ENCODE data around the gene PPP6R2.

Gene PPP6R2

GRCh38 chr22:50465066-50465930, 122.2 kb downstream of the PPP6R2 start:
- Histone ChIP-seq H3K14ac (ENCODE audit: low read length) (peak overlapping the region; percentile 56), H2BK15ac (ENCODE audit: low read length) (no peak overlapping the region), H2BK120ac (ENCODE audit: low read depth, low read length) (no peak overlapping the region), H3K4me2 (ENCODE audit: insufficient read depth, low read length, poor library complexity, severe bottlenecking) (no peak overlapping the region), H3K23ac (ENCODE audit: low read depth, low read length, poor library complexity) (peak overlapping the region; percentile 65), H4K91ac (ENCODE audit: low read depth, low read length, poor library complexity) (peak overlapping the region; percentile 79), H3K18ac (ENCODE audit: low read length) (no peak overlapping the region), H3K27me3 (ENCODE audit: control insufficient read depth in 3 of 3, insufficient read depth in 3 of 3, low read depth in 1 of 3, low read length in 3 of 3) (no peaks in the 10 kb centered on the region), H3K9me3 (replicated peaks in 1 of 2; ENCODE audit: control insufficient read depth in 2 of 2, insufficient read depth in 1 of 2, low read depth in 1 of 2, low read length in 2 of 2) (no peaks in the 10 kb centered on the region), H3K36me3 (replicated peaks in 1 of 2; ENCODE audit: control insufficient read depth in 2 of 2, insufficient read depth in 2 of 2, low read length in 2 of 2) (peaks cover 63 to 79% of the 10 kb centered on the region in 2 donors), H3K4ac (ENCODE audit: low read length) (no peak overlapping the region), H2AK5ac (ENCODE audit: low read depth, low read length) (no peak overlapping the region), H2BK5ac (ENCODE audit: low read length) (no peak overlapping the region), H2BK12ac (ENCODE audit: low read length) (no peak overlapping the region), H3K4me3 (ENCODE audit: low read length in 2 of 2) (no peak overlapping the region), H4K8ac (ENCODE audit: low read depth, low read length) (no peak overlapping the region), H2AFZ (ENCODE audit: low read length) (no peak overlapping the region), H3K79me1 (ENCODE audit: low read depth, low read length) (peaks cover 28% of the 10 kb centered on the region), H3K9ac (ENCODE audit: low read depth, low read length, poor library complexity) (no peak overlapping the region), H3K4me1 (ENCODE audit: control insufficient read depth in 2 of 2, insufficient read depth in 1 of 2, low read depth in 1 of 2, low read length in 2 of 2) (peaks cover 0 to 2% of the 10 kb centered on the region in 2 donors), H3K27ac (replicated peaks; ENCODE audit: low read length) (no peak overlapping the region)
- no peak for DNase-seq (ENCODE audit: low spot score)
- no CpG with 5 or more reads among the region's 30 CpGs for whole genome bisulfite sequencing, 2 donors (ENCODE audit: extremely low coverage in 2 of 2, insufficient read length in 2 of 2, insufficient replicate concordance in 1 of 2)

- no peak overlapping the region for H3K4ac ChIP-seq (ENCODE audit: low read length)
- no peak overlapping the region for H3K27ac ChIP-seq (replicated peaks; ENCODE audit: low read length)
- H3K27me3 ChIP-seq (ENCODE audit: control insufficient read depth in 3 of 3, insufficient read depth in 3 of 3, low read depth in 1 of 3, low read length in 3 of 3): no peaks in the 10 kb centered on the region
- no peak overlapping the region for H2BK5ac ChIP-seq (ENCODE audit: low read length)
- peaks cover 43% of the 10 kb centered on the region for H3K79me1 ChIP-seq (ENCODE audit: low read depth, low read length)
- H3K23ac ChIP-seq (ENCODE audit: low read depth, low read length, poor library complexity): peak overlapping the region; percentile 73
- WGBS, 2 donors (ENCODE audit: extremely low coverage in 2 of 2, insufficient read length in 2 of 2, insufficient replicate concordance in 1 of 2): no CpG with 5 or more reads among the region's 24 CpGs
- no peak overlapping the region for H3K9ac ChIP-seq (ENCODE audit: low read depth, low read length, poor library complexity)
- no peak overlapping the region for H4K91ac ChIP-seq (ENCODE audit: low read depth, low read length, poor library complexity)
- H4K8ac ChIP-seq (ENCODE audit: low read depth, low read length): no peak overlapping the region
- peak overlapping the region; percentile 18 for H3K4me2 ChIP-seq (ENCODE audit: insufficient read depth, low read length, poor library complexity, severe bottlenecking)
- no peak overlapping the region for H3K18ac ChIP-seq (ENCODE audit: low read length)
- no peaks in the 10 kb centered on the region for H3K9me3 ChIP-seq (replicated peaks in 1 of 2; ENCODE audit: control insufficient read depth in 2 of 2, insufficient read depth in 1 of 2, low read depth in 1 of 2, low read length in 2 of 2)
- no peak overlapping the region for H2BK15ac ChIP-seq (ENCODE audit: low read length)
- no peak overlapping the region for H2AK5ac ChIP-seq (ENCODE audit: low read depth, low read length)
- no peak overlapping the region for H2BK12ac ChIP-seq (ENCODE audit: low read length)
- H2AFZ ChIP-seq (ENCODE audit: low read length): no peak overlapping the region
- no peak overlapping the region for H2BK120ac ChIP-seq (ENCODE audit: low read depth, low read length)
- H3K36me3 ChIP-seq (replicated peaks in 1 of 2; ENCODE audit: control insufficient read depth in 2 of 2, insufficient read depth in 2 of 2, low read length in 2 of 2): peaks cover 45 to 71% of the 10 kb centered on the region in 2 donors
- H3K4me1 ChIP-seq (ENCODE audit: control insufficient read depth in 2 of 2, insufficient read depth in 1 of 2, low read depth in 1 of 2, low read length in 2 of 2): peaks cover 0 to 3% of the 10 kb centered on the region in 2 donors
- no peak for DNase-seq (ENCODE audit: low spot score)
- no peak overlapping the region for H3K14ac ChIP-seq (ENCODE audit: low read length)
- no peak overlapping the region for H3K4me3 ChIP-seq (ENCODE audit: low read length in 2 of 2)
These were observed 124.2 kb downstream of the PPP6R2 start for GRCh38 chr22:50467341-50467740.

GRCh38 chr22:50467773-50468440, 124.8 kb downstream of the PPP6R2 start:
- H3K23ac ChIP-seq (ENCODE audit: low read depth, low read length, poor library complexity): no peak overlapping the region
- no peak overlapping the region for H4K91ac ChIP-seq (ENCODE audit: low read depth, low read length, poor library complexity)
- H2BK15ac ChIP-seq (ENCODE audit: low read length): no peak overlapping the region
- H3K36me3 ChIP-seq (replicated peaks in 1 of 2; ENCODE audit: control insufficient read depth in 2 of 2, insufficient read depth in 2 of 2, low read length in 2 of 2): peaks cover 40 to 71% of the 10 kb centered on the region in 2 donors
- no peaks in the 10 kb centered on the region for H3K9me3 ChIP-seq (replicated peaks in 1 of 2; ENCODE audit: control insufficient read depth in 2 of 2, insufficient read depth in 1 of 2, low read depth in 1 of 2, low read length in 2 of 2)
- no peak overlapping the region for H3K4me3 ChIP-seq (ENCODE audit: low read length in 2 of 2)
- H3K4me1 ChIP-seq (ENCODE audit: control insufficient read depth in 2 of 2, insufficient read depth in 1 of 2, low read depth in 1 of 2, low read length in 2 of 2): peaks cover 0 to 3% of the 10 kb centered on the region in 2 donors
- H3K4ac ChIP-seq (ENCODE audit: low read length): no peak overlapping the region
- no peak for DNase-seq (ENCODE audit: low spot score)
- H3K27me3 ChIP-seq (ENCODE audit: control insufficient read depth in 3 of 3, insufficient read depth in 3 of 3, low read depth in 1 of 3, low read length in 3 of 3): no peaks in the 10 kb centered on the region
- H4K8ac ChIP-seq (ENCODE audit: low read depth, low read length): no peak overlapping the region
- H2BK12ac ChIP-seq (ENCODE audit: low read length): no peak overlapping the region
- no CpG with 5 or more reads among the region's 22 CpGs for WGBS, 2 donors (ENCODE audit: extremely low coverage in 2 of 2, insufficient read length in 2 of 2, insufficient replicate concordance in 1 of 2)
- H3K79me1 ChIP-seq (ENCODE audit: low read depth, low read length): peaks cover 47% of the 10 kb centered on the region
- H2AFZ ChIP-seq (ENCODE audit: low read length): no peak overlapping the region
- H3K4me2 ChIP-seq (ENCODE audit: insufficient read depth, low read length, poor library complexity, severe bottlenecking): no peak overlapping the region
- no peak overlapping the region for H2BK120ac ChIP-seq (ENCODE audit: low read depth, low read length)
- no peak overlapping the region for H2BK5ac ChIP-seq (ENCODE audit: low read length)
- no peak overlapping the region for H2AK5ac ChIP-seq (ENCODE audit: low read depth, low read length)
- no peak overlapping the region for H3K27ac ChIP-seq (replicated peaks; ENCODE audit: low read length)
- no peak overlapping the region for H3K9ac ChIP-seq (ENCODE audit: low read depth, low read length, poor library complexity)
- no peak overlapping the region for H3K14ac ChIP-seq (ENCODE audit: low read length)
- no peak overlapping the region for H3K18ac ChIP-seq (ENCODE audit: low read length)

- Histone ChIP-seq H2BK15ac (ENCODE audit: low read length) (no peak overlapping the region), H3K4me3 (ENCODE audit: low read length in 2 of 2) (no peak overlapping the region), H3K18ac (ENCODE audit: low read length) (no peak overlapping the region), H2AK5ac (ENCODE audit: low read depth, low read length) (no peak overlapping the region), H2BK12ac (ENCODE audit: low read length) (no peak overlapping the region), H3K36me3 (replicated peaks in 1 of 2; ENCODE audit: control insufficient read depth in 2 of 2, insufficient read depth in 2 of 2, low read length in 2 of 2) (peaks cover 35 to 70% of the 10 kb centered on the region in 2 donors), H4K8ac (ENCODE audit: low read depth, low read length) (no peak overlapping the region), H3K79me1 (ENCODE audit: low read depth, low read length) (peaks cover 53% of the 10 kb centered on the region), H3K4ac (ENCODE audit: low read length) (no peak overlapping the region), H3K27ac (replicated peaks; ENCODE audit: low read length) (no peak overlapping the region), H3K14ac (ENCODE audit: low read length) (no peak overlapping the region), H3K4me2 (ENCODE audit: insufficient read depth, low read length, poor library complexity, severe bottlenecking) (no peak overlapping the region), H3K9me3 (replicated peaks in 1 of 2; ENCODE audit: control insufficient read depth in 2 of 2, insufficient read depth in 1 of 2, low read depth in 1 of 2, low read length in 2 of 2) (no peaks in the 10 kb centered on the region), H3K27me3 (ENCODE audit: control insufficient read depth in 3 of 3, insufficient read depth in 3 of 3, low read depth in 1 of 3, low read length in 3 of 3) (no peaks in the 10 kb centered on the region), H3K9ac (ENCODE audit: low read depth, low read length, poor library complexity) (no peak overlapping the region), H2BK120ac (ENCODE audit: low read depth, low read length) (no peak overlapping the region), H2AFZ (ENCODE audit: low read length) (no peak overlapping the region), H3K4me1 (ENCODE audit: control insufficient read depth in 2 of 2, insufficient read depth in 1 of 2, low read depth in 1 of 2, low read length in 2 of 2) (peaks cover 2 to 7% of the 10 kb centered on the region in 2 donors), H4K91ac (ENCODE audit: low read depth, low read length, poor library complexity) (no peak overlapping the region), H2BK5ac (ENCODE audit: low read length) (no peak overlapping the region), H3K23ac (ENCODE audit: low read depth, low read length, poor library complexity) (no peak overlapping the region)
- DNase-seq (ENCODE audit: low spot score): no peak
- no CpG with 5 or more reads among the region's 8 CpGs for WGBS, 2 donors (ENCODE audit: extremely low coverage in 2 of 2, insufficient read length in 2 of 2, insufficient replicate concordance in 1 of 2)
These were observed 125.5 kb downstream of the PPP6R2 start for GRCh38 chr22:50468626-50469025.

Data from neuronal stem cell (in vitro differentiated cells).